RPMI7951 (cell line): Measurements from ENCODE around the gene FAM136A. TPM values are rescaled to one million over a fixed set of nuclear protein-coding genes. Genes with fewer than 3 reads are reported as not detected.
"Not testable (repeated sequence)": the region's sequence is repeated elsewhere in the genome, so short reads cannot be mapped to it uniquely, and the experiment has no call there.

Source experiments
- DNase-seq: peaks from one replicate; pipeline ENCODE4 v3.0.0-alpha.2; 2012; ENCODE audit warnings: low read depth
- total RNA-seq: library from RNA; depleted of rRNA; stranded (reverse); fragments of >200 nt; shearing (Covaris generic); gene quantifications from 2 replicates; pipeline ENCODE4 v1.2.3, GENCODE V29; 2014; rRNA removed

FAM136A gene
- total RNA-seq: 45.0 and 50.1 TPM in 2 replicates

DNA sequence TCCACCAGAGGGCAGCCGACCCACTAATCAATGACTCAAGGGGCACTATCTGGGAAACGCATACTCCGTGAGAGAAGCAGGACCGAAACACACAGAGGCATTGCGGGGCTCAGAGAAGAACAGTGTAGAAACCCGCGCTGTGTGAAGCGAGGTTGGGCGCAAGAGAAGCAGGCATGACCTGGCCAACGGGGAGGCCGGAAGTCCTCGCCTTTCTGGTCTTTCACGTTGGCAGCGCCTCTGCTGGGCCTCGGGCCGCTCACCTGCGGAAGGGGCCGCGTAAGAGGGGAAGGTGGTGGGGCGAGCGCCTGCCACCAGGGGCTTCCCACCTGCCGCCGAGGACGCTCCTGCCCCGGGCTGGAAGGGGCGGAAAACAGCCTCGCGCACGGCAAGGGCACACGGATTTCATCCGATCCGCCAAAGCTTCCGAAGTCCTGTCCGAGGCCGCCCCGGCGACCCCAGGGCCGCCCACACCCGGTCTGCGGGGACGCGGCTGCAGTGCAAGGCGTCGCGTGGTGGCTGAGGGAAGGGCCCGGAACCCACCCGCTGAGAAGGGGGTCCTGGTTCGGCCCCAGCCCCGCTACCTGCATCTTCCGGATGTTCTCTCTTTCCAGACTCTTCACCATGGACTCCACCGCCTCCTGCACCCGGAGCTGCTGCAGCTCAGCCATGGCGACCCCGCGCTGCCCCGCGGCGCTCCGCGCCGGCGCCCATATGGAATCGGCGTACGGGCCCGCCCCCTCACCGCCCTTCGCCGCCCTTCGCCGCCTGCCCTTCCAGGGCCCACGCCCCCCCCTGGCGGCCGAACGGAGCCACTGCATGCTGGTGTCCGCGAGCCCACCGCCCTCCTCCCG is at the start of gene FAM136A:
Gene FAM136A, minus strand, starts transcription at position 724 of the 851 bp plus-strand sequence. Its CDS starts 56 bp downstream, at position 668.
- DNase-seq: peak; percentile 75

DNA sequence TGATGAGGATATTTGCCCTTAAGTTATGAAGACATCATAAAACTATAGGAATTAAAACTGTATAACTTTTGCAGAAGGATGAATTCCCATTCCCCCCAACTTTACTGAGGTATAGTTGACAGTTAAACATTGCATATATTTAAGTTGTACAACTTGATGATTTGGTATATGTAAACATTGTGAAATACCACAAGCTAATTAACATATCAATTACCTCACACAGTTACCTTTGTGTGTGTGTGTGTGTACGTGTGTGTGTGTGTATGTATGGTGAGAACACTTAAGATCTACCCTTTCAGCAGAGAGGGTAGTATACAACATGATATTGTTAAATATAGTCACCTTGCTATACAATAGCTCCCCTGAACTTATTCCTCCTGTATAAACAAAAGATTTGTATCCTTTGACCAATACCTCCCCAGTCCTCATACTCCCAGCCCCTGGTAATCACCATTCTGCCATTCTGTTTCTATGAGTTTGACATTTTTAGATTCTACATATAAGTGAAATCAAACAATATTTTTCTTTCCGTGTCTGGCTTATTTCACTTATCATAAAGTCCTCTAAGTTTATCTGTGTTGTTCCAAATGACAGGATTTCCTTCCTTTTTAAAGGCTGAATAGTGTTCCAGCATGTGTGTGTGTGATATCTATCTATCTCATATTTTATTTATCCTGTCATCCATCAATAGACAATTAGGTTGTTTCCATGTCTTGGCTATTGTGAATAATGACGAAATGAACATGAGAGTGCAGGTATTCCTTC is 48.2 kb upstream of the FAM136A start:
- DNase-seq: no peak

DNA sequence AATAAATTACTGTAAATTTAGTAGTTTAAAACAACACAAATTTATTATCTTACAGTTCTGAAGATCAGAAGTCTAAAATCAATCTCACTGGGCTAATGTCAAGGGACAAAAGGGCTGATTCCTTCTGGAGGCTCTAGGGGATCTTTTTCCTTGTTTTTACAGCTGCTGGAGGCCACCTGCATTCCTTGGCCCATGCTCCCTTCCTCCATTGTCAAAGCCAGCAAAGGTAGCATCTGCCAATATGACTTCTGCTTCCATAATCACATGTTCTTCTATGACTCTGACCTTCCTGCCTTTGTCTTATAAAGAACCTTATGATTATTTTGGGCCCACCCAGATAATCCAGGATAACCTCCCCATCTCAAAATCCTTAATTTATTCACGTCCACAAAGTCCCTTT is 46.0 kb upstream of the FAM136A start:
- no peak for DNase-seq

DNA sequence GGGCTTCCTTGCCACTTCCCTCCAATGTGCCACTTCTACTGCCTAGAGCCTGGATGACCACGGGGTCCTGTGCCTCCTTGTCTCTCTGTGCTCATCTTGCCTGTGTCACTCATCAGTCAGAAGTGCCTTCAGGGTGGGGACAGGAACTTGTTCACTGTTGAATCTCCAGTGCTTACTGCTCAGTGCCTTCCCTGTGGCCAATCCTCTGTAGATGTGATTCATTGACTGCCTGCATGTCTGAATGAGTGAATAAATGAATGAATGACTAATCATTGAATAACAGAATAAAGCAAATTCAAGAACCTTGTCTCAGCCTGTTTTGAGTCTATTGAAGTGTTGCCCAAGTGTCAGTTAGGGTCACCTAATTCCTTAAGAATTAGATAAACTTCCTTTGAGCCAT is 42.3 kb upstream of the FAM136A start:
- peak; percentile 25 for DNase-seq

DNA sequence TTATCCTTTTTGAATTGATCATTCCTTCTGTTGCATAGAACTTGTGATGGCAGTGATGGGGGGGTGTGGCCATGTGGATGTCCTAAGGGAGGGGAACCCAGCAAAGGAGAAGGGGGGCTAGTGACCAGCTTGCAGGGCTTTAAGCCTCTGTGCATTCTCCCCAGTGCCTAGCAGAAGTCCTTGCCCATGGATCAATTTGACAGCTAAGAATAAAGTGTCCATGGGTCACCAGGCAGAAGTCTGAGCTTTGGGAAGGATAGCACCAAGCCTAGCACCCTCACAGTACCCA is 39.6 kb upstream of the FAM136A start:
- DNase-seq: no peak

DNA sequence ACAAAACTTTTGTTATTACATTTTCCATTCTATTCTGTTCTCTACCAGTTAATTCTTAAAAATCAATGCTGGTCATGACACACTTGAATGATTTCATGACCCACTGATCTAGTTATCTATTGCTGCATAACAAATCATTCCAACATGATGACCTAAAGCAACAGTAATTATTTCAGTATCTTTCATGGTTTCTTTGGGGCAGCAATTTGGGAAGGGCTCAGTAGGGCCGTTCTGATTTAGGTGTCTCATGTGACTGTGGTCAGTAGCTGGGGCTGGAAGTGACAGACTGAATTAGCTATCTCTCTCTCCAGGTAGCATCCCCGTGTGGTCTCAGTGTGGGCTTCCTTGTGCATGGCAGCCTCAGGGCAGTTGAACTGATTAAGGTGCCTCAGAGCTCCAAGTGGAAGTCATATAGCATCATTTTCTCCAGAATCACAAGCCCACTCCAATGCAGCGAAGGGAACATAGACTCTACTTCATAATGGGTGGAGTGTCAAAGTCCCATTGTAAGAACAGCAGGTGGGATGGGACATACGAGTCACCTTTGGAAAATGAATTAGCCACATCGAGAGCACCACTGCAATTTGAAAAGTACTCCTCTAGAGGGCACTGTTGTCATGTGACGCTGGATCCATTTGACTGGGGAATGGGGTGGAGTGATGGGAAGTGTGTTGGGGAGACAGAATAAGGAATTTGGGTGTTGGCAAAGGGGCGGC is 39.1 kb upstream of the FAM136A start:
- peak; percentile 46 for DNase-seq

DNA sequence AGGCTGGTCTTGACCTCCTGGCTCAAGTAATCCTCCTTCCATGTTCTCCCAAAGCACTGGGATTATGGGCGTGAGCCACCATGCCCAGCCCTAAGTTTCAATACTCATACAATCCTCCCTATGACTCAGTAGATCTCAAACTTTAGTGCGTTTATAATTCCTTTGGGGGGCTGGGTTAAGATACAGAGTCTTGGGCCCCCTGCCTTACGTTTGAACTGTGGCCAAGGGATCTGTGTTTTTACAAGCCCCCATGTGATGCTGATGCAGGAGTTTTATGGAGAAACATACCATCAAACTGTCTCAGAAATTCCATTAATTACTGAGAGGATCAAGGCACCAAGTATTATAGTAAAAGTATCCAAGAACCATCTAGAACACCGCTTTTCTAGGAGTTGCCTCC is 38.2 kb upstream of the FAM136A start:
- no peak for DNase-seq

DNA sequence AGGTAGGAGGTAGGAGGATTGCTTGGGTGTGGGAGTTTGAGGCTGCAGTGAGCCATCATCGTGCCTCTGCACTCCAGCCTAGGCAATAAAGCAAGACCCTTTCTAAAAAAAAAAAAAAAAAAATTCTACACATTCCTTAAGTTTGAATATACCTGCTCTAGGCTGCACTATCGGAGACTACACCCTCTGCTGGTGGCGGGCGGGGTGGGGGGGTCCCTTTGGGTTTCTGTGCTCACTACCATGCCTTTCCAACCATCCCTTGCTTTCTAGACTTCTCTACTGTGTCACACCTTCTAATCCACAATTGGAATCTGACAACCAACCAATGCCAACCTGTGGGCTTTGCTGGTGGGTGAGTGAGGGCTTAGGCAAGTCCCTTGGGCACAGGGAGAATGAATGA is 34.7 kb upstream of the FAM136A start:
- no peak for DNase-seq

DNA sequence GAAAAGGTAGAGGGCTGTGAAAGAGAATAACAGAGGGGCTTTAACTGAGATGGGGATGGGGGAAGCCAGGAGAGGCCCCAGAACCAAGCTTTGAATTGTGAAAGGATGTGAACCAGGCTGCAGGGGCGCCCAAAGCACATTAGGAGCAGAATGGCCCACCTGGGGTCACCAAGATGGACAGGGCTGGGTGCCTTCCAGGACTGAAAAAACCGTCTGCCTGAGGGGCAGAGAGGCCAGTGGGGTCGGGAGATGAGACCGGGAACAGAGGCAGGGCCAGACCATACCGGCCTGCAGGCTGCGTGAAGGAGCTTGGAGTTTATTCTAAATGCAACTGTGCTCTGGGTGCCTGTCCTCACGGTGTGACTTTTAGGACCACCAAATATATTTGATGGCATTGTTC is 29.1 kb upstream of the FAM136A start:
- DNase-seq: no peak

DNA sequence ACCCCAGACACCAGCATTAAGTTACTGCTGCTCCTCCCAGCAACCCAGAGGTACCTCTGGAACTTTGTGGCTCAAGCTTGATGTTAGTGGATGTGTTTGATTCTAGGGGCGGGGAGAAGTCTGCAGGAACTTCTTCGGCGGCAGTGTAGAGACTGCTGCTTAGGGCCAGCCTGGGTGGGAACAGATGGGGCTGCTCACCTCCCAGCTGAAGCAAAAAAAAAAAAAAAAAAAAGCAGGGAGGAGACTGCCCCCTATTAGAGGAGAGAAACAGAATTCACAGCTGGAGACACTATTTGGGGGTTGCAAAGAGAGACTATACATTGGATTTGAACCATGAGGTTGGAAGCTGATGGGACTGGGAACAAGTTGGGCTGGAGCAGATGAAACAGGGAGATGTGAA is 28.6 kb upstream of the FAM136A start:
- DNase-seq: no peak

DNA sequence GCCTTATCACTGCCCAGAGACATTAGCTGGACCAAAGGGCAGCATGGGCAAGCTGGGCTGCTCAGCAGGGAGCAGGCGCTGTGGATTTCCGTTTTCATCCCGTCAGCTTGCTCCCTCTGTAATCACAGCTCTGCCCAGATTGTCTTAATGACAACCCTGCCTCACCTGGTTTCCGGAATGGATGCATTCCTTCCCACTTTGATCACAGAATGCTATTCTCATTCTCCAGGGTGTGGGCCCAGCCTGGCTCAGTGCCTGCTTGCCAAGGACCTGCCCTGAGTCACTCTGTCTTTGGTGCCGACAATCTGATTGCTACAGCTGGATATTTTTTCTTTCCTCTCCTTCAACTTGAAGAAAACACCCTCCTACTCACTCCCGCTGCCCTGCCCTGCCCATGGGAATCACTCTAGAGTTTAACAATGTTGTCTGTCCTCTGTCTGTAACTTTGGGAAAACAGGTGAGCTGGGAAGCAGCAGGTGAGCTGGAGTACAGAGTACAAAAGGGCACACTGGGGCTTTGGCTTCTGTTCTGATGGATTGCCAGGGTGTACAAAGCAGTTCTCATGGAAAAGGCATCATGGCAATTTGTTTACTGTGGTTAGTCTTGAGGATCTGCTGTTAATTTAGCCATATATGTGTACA is 27.2 kb upstream of the FAM136A start:
- peak; percentile 13 for DNase-seq

DNA sequence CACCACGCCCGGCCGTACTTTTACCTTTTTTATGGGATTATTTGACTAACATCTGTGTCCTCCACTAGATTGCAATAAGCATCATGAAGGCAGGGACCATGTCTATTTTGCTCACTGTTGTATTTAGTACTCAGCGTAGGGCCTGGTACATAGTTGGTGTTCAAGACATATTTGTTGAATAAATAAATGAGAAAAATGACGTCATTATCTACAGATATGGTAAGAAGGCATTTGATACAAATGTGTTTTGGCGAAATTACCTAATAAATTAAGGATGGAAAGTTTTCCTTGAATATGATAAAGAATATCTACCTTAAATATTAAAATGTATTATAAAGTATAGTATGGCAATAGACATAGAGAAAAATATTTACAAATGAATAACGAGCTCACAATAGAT is 24.0 kb upstream of the FAM136A start:
- no peak for DNase-seq

DNA sequence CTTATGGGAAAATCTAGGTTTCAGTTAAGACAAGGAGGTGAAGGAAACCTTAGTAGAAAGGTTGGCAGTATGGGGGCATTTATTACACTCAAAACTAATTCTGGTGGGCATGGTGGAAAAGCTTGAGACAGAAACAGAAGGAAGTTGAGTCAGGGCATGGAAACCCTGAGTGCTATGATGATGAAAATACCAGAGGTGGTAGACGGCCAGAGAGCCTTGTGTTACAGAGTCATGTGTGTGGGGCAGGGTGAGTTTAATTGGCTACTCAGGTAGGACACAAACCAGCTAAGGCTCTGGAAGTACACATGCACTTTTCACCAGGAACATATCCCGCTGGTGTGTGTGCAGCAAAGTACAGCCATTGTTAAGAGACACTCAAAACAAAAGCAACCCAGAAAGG is 20.7 kb upstream of the FAM136A start:
- no peak for DNase-seq

DNA sequence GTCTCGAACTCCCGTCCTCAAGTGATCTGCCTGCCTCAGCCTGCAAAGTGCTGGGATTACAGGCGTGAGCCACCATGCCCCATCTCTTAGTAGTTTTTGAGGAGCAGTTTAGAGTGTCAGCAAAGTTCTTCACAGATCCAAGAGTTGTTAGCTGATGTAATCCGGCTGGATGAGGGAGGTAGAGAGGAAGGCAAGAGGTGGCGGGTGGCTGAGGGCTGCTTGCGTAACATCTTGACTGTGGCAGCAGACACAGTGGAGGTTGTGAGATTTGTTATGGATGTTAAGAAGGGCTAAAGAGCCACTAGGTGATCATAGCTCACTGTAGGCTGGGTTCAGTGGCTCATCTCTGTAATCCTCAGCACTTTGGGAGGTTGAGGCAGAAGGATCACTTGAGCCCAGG is 19.5 kb upstream of the FAM136A start:
- DNase-seq: no peak

DNA sequence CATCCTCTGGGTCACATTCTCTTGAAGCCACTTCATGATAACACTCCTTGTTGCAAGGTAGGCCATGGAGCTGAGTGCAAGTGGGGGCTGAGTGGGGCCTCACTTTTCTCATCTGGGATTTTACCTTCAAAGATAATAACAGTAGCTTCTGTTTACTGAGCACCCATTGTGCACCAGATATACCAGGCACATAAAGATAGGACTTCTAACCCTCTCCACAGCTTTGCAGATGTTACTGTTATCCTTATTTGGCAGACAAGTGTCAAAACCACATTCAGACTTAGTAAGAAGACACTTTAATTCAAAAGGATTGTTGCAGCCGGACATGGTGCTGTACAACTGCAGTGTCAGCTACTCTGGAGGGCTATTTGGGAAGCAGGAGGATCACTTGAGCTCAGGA is 12.8 kb upstream of the FAM136A start:
- DNase-seq: no peak

DNA sequence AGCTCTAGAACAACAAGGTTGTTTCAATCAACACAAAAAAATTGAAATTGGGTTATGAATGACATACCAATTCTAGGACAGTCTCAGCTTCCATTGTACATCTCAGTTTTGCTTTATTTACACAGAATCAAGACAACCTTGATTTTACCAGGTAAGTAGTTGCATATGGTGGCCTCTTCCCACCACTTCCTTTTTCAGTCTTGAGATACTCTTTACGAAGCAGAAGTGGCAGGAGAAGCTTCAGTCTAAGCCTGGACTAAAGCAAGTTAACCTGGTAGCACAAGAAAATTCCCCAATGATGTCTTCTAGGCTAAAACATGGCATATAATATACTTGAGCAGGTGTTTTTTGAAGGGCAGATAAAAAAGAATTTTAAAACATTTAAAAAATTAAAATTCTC is 10.7 kb upstream of the FAM136A start:
- DNase-seq: no peak

DNA sequence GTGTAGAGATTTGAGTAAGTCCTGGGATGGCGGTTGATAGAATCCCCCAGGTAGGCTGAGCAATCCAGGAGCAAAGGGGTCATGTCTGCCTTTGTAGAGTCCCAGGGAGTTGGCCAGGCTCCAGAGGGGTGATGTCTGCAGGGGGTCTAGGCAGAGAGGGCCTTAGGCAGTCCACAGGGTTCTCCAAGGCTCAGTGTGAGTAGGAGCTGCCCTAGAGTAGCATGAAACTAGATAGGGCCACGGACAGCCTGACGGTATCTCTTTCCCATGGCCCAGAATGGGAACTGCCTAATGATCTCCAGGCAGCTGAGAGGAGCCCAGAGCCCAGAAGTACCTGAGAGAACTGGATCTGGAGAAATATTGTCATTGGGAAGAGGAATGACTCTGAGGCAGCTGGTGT is 9.0 kb upstream of the FAM136A start:
- no peak for DNase-seq

DNA sequence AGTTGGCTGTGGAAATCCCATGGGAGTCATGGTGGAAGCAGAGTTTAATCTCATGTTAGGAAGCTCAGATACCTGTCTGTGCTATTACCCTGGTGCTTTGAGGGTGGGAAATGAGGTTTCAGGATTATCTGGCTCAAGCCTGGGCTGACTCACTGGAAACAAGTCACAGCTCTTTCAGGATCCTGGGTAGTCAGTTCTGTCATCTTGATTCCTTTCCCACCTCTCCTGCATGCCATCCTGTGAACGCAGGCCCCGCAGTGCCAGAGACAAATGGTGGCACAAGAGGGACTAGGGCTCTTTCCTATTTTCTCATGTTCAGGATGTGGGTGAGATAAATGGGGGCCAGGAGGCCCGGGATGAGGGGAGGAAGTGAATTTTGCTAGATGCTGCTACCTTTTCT is 3.7 kb upstream of the FAM136A start:
- DNase-seq: no peak

DNA sequence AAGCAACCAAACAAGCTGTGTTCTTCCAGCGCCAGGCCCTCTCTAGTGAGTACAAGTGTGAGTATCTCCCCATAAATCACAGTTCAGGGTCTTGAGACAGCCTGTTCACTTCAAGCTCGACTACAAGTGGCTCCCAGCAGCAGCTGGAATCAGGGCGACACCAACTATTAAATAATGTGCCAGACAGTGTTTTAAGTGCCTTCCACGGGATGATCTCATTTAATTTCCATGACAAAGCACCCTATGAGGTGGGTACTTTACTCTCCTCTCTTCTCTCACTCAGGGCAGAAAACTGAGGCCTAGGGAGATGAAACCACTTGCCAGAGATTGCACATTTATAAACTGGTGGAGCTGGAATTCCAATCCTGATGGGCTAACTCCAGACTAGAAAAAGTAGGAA is 2.6 kb upstream of the FAM136A start:
- no peak for DNase-seq

DNA sequence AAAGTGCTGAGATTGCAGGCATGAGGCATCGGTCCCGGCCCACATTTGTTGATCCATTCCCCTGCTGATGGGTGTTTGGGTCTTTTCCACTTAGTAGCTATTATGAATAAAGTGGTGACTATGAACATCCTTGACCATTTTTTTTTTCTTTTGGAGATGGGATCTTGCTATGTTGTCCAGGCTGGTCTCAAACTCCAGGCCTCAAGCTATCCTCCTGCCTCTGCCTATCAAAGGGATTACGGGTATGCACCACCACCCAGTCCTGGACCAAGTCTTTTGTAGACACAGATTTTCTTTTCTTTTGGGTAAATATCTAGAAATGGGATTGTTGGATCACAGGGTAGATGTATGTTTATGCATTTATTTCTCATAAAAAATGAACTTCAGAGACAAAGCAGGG is 1.3 kb upstream of the FAM136A start:
- no peak for DNase-seq

DNA sequence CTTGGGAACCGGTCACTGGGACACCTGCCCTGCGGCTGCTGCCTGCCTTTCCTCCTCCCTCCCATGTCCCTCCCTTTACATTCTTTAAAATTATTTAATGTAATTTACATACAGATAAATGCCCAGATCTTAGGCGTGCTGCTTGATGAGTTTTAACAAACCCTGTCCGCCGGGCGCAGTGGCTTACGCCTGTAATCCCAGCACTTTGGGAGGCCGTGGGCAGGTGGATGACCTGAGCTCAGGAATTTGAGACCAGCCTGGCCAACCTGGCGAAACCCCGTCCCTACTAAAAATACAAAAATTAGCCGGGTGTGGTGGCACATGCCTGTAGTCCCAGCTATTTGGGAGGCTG is 304 bp upstream of the FAM136A start:
- DNase-seq: not testable (repeated sequence)

DNA sequence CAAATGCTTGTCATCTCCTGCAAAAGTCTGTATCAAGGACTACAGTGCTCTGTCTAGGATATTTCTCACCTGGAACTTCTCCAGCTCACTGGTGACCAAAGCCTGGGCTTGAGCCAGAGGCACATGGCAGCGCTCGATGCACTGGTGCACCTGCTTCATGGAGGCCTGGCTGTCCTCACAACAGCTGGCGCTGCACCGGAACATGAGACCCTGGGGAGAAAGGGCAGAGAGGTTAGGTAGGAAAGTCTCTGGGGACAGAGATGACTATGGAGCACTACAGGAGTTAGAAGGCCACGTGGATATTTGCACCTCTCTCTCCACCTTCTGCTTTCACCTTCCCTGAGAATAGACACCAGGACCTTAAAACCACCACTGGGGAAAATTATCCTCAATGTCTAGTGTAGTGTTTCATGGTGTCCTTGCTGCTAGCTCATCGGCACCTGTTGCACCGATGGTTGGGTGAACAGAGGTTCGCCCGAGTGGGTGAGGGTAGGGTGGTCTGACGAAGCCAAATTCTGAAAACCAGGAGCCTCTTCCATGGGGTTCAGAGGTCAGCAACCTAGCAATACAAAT is 1.0 kb downstream of the FAM136A start:
- DNase-seq: no peak
